GM13977 (cell line): ENCODE measurements around the gene EFCAB13.
A peak's percentile ranks its signal among the peaks of the same experiment; 100 is the strongest.

Source experiments
- DNase-seq: peaks from one replicate; pipeline ENCODE4 v3.0.0; 2012; ENCODE audit warnings: low spot score
- CTCF ChIP-seq: IDR thresholded peaks from 2 replicates; pipeline ENCODE4 v1.5.1; 2012; ENCODE audit warnings: mild to moderate bottlenecking, control low read depth; ENCODE audit not compliant: insufficient read depth; ENCODE audit errors: extremely low read depth, missing control alignments
- in situ Hi-C: fragments of 300-500 bp; cut with MboI; formaldehyde crosslinking; loops from one replicate; pipeline ENCODE4 v1.12.0; 2022; ENCODE audit warnings: low sequenced_read_pairs, low pct_unique_long_range_greater_than_20kb, mixed read lengths, inconsistent platforms; ENCODE audit not compliant: unreplicated experiment

Gene EFCAB13

GRCh38 chr17:47320879-47321502 lies 2.8 kb upstream of the EFCAB13 start:
- DNase-seq = no peak
- no peak for TF ChIP-seq CTCF
- in situ Hi-C loops = no loop called here

GRCh38 chr17:47324224-47325020 lies 667 bp downstream of the EFCAB13 start:
- in situ Hi-C loops = no loop called here
- no peak for TF ChIP-seq CTCF
- peak; percentile 57 for DNase-seq

GRCh38 chr17:47325176-47325575 lies 1.4 kb downstream of the EFCAB13 start:
- TF ChIP-seq CTCF = no peak
- in situ Hi-C loops = no loop called here
- no peak for DNase-seq

GRCh38 chr17:47330548-47330947 lies 6.8 kb downstream of the EFCAB13 start:
- TF ChIP-seq CTCF = no peak
- DNase-seq = no peak
- in situ Hi-C loops = no loop called here

- in situ Hi-C loops = no loop called here
Observed at GRCh38 chr17:47332287-47332686, 8.5 kb downstream of the EFCAB13 start.

More at GRCh38 chr17:47332287-47332686, 8.5 kb downstream of the EFCAB13 start:
- no peak for TF ChIP-seq CTCF
- DNase-seq = no peak
